Measurements from ENCODE around the gene ALDH3B1. TPM values are rescaled to one million over a fixed set of nuclear protein-coding genes. Genes with fewer than 3 reads are reported as not detected.

Gene ALDH3B1
- total and polyA plus RNA-seq, 9 of the 15 experiments (the other 6 are each of a cell fraction or from before 2014, with no cell fraction given), result 0.01 to 0.35 (median 0.07) TPM; not detected in 2

GRCh38 chr11:68044145-68044813 lies 34.2 kb downstream of the ALDH3B1 start (continued):
- TF ChIP-seq FOXK1 (CRISPR knock-in tag; IDR thresholded peaks at IDR 0.05; ENCODE audit: borderline replicate concordance) (no peak), MCM2 (IDR thresholded peaks at IDR 0.05; ENCODE audit: low read depth) (no peak), ZSCAN32 (CRISPR knock-in tag; IDR thresholded peaks at IDR 0.05) (no peak), THRB (CRISPR knock-in tag; conservative IDR thresholded peaks at IDR 0.05) (no peak), ELK1 (CRISPR knock-in tag; IDR thresholded peaks at IDR 0.05) (no peak), RBFOX2 (IDR thresholded peaks at IDR 0.05; ENCODE audit: low read depth, low read length) (0 out of 2 replicates have a peak, but pooled peaks have one; percentile 36), ZNF12 (CRISPR knock-in tag; IDR thresholded peaks at IDR 0.05) (no peak), PHB (CRISPR knock-in tag; IDR thresholded peaks at IDR 0.05) (no peak)

Measured in K562 (cell line).